Erythroblast (primary cell): ENCODE data around the gene MED19.
A peak's percentile ranks its signal among the peaks of the same experiment; 100 is the strongest.
"Not testable (repeated sequence)": the region's sequence is repeated elsewhere in the genome, so short reads cannot be mapped to it uniquely, and the experiment has no call there.

Experiments
- DNase-seq, 2 experiments: peaks; one replicate each; lab custom pipeline; 2025; lab: John Stamatoyannopoulos, UW
- GATA1 ChIP-seq: IDR thresholded peaks from 2 replicates; pipeline ENCODE4 v1.6.1; 2011; ENCODE audit warnings: low read depth, mild to moderate bottlenecking, control low read depth, low read length, moderate library complexity
- POLR2A ChIP-seq: IDR thresholded peaks from 2 replicates; pipeline ENCODE4 v1.6.1; 2011; ENCODE audit warnings: mild to moderate bottlenecking, low read length

MED19 gene

DNA sequence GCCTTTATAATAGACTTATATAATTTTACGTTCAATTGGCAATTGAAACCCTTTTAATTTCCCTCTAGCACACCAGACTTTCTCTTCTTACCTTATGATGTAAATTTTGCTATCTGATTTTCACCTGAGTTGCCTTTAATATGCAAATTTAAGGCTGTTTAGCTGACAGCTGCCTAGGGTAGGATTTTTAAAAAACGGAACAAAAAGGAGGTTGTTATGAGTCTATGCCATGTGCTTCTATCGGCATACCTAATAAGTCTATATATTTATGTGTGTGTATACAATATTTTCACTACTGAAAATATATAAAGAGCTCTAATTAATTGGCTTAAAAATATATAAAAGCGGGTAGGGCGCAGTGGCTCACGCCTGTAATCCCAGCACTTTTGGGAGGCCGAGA, 17.5 kb upstream of the MED19 start:
- DNase-seq: no peak
- TF ChIP-seq GATA1: no peak
- no peak for TF ChIP-seq POLR2A

GRCh38 chr11:57728829-57729228, 16.8 kb upstream of the MED19 start:
- TF ChIP-seq POLR2A: no peak
- no peak for TF ChIP-seq GATA1
- DNase-seq: no peak

DNA sequence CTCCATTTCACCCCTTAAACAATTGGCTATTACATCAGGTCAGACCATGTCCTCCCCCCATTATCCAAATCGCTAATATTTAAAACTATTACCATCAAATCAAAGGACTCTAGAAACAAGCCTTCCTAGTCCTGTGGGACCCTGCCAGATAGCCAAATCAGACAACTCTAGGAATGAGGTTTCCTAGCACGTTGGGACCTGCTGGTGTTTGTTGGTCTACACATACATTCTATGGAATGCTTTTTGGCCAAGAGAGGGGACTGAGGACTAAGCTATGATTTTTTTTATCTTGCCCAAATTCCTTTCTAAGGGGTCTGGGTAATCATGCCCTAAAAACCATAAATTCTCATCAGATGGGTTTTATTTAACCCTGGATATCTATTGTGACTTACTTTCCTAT, 15.2 kb upstream of the MED19 start:
- TF ChIP-seq POLR2A (no peak), GATA1 (no peak)
- DNase-seq: no peak

DNA sequence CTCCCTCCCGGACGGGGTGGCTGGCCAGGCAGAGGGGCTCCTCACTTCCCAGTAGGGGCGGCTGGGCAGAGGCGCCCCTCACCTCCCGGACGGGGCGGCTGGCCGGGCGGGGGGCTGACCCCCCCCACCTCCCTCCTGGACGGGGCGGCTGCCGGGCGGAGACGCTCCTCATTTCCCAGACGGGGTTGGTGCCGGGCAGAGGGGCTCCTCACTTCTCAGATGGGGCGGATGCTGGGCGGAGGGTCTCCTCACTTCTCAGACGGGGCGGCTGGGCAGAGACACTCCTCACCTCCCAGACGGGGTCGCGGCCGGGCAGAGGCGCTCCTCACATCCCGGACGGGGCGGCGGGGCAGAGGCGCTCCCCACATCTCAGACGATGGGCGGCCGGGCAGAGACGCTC, 4.7 kb upstream of the MED19 start:
- not testable (repeated sequence) for DNase-seq

DNA sequence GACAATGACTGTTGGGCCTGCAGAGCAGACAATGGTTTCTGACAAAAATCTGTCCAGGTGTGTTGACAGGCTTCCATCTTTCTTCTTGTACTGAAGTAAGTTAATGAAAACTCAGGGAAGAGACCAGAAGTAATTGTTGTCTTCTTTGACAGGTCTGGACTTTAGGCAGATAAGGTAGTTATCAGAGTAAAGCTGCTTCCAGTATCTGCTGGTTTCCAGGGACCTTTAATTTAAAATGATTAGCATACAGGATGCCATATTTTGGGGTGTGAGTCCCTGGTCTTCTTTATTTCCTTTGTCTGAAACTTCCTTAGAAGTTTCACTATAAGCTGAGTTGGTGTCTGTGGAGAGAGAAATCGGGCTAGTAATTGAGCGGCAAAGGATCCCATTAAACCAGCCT, 1.8 kb upstream of the MED19 start:
- TF ChIP-seq POLR2A (no peak), GATA1 (no peak)
- DNase-seq: peak; percentile 38 to 63

DNA sequence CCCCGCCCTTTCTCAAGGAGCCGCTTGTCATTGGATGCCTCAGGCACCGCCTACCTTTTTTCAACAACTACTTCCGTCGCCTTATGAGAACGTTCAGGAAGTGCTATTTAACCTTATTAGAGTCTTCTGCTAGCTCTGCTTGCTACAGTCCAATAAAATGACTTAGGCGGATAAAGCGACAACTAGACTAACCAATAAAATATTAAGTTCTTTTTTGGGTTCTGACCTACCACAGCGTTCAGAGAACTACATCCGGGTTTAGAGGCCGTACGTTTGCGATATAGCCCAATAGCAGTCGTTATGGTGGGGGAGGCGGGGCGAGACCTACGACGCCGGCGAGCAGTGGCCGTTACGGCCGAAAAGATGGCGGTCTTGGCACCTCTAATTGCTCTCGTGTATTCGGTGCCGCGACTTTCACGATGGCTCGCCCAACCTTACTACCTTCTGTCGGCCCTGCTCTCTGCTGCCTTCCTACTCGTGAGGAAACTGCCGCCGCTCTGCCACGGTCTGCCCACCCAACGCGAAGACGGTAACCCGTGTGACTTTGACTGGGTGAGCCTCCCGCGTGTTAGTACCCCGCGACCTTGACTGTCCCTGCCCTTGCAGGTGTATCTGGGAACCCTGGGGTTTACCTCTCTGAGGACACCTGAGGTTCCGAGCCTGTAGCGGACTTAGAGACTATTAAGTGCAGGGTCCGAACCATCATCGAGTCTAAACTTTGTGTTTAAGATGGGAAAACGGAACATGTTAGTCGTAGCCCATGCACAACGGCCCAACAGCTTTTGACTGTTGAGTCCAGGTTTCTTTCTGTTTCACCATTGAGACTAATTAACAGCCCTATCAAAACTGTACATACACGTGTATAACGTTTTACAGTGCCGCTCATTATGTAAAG, 488 bp upstream of the MED19 start, which contains the start of gene TMX2:
Gene TMX2 (plus strand): TSS at position 338 of the 895 bp plus-strand sequence. CDS start 26 bp downstream, at position 364.
- DNase-seq: peak; percentile 99
- TF ChIP-seq GATA1: no peak
- peak; percentile 89 for TF ChIP-seq POLR2A

- TF ChIP-seq GATA1: no peak
- TF ChIP-seq POLR2A: no peak
- no peak for DNase-seq
Measured at GRCh38 chr11:57709802-57710367, 2.1 kb downstream of the MED19 start.

- DNase-seq: not testable (repeated sequence)
Measured at GRCh38 chr11:57705432-57705831, 6.6 kb downstream of the MED19 start.

DNA sequence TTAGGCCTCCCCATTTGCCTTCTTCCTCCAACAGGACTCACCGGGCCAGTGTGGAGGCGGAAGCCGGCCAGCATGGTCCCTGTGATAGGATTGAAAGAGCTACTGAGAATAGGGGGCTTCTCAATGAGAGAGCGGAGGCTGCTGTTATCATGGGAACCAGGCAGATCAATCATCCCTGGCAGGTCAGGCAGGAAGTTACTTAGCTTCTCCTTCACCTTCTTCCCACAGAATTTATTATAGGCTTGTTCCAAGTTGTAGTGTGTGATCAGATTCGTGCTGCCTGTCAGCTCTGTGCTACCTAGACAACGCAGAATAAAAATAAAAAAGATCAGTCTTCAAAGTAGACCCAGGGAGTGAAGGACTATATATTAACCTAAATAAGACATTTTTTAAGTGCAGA, 7.1 kb downstream of the MED19 start:
- TF ChIP-seq POLR2A (no peak), GATA1 (no peak)

DNA sequence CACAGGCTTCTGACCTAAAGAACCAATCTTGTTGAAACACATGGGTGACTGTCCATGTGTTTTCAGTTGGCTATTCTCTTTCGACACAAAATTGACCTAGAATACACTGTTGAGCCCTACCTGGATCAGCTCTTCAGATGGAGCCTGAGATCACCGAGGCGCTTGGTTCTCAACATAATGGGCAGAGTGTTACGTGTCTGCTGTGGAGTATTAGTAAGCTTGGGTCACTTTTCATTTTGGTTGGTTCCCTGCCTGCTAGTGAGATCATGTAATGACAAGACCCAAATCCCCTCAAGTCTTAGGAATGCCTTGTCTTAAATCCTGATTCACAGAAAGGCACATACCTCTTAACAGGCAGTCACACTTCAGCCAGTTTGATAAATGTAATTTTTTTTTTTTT, 8.7 kb downstream of the MED19 start:
- TF ChIP-seq GATA1 (no peak), POLR2A (no peak)
- DNase-seq: no peak

More for the DNA sequence above, 7.1 kb downstream of the MED19 start:
- DNase-seq: no peak

GRCh38 chr11:57700425-57700824, 11.6 kb downstream of the MED19 start:
- no peak for DNase-seq
- TF ChIP-seq POLR2A (no peak), GATA1 (no peak)

GRCh38 chr11:57699813-57700212, 12.2 kb downstream of the MED19 start:
- no peak for DNase-seq
- TF ChIP-seq GATA1 (no peak), POLR2A (no peak)

GRCh38 chr11:57698843-57699365, 13.1 kb downstream of the MED19 start:
- TF ChIP-seq POLR2A (no peak), GATA1 (no peak)
- no peak for DNase-seq

DNA sequence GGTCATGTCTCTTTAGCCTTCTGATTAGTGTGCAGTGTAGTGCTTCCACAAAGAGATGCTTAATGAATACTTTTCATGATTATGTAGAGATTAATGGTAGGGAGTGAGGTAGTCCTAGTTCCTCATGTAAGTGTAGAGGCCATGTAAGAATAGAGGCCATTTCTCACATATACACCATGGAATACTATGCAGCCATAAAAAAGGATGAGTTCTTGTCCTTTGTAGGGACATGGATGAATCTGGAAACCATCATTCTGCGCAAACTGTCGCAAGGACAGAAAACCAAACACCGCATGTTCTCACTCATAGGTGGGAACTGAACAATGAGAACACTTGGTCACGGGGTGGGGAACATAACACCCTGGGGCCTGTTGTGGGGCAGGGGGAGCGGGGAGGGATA, 21.5 kb downstream of the MED19 start:
- not testable (repeated sequence) for DNase-seq
